HG03196 (cell line): Measurements from ENCODE around the gene KCNC3.

ENCODE experiments used
- ATAC-seq: cut with Tn5 transposase; IDR thresholded peaks from one replicate; pipeline ENCODE4 v1.9.1; 2021; ENCODE audit not compliant: unreplicated experiment

Gene KCNC3

GRCh38 chr19:50312967-50313811 lies 16.0 kb downstream of the KCNC3 start:
- ATAC-seq = no peak

- ATAC-seq = no peak
These were observed 17.2 kb downstream of the KCNC3 start for GRCh38 chr19:50311723-50312635.

- no peak for ATAC-seq
These were observed 18.3 kb downstream of the KCNC3 start for GRCh38 chr19:50310759-50311465.

DNA sequence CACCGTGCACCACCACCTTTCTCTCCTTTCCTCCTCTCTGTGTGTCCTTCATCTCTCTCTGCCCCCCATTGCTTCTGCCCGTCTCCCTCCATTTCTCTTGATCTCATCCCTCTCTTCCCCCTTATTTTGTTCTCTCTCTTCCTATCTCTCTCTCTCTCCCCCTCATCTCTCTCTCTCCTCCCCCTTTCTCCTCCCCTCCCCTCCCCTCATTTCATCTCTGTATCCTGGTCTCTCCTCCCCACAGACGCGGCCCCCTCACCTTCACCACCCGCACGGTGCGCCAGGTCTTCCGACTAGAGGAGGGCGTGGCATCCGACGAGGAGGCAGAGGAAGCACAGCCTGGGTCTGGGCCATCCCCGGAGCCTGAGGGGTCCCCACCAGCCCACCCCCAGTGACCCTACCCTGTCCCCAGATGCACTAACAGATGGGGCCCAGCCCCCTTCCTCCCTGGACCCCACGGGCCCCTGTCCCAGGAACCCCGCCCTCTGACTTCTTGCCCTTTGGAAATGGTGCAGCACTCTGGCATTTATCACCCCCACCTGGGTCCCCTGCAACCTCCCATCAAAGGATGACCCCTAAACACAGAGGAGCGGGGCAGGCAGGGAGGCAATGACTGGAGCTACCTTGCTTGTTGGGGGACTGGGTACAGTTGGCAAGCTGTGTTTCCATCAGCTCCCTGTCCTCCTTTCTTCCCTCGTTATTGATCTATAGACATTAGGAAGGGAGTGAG lies 19.6 kb downstream of the KCNC3 start:
- no peak for ATAC-seq

GRCh38 chr19:50308991-50309390 lies 20.2 kb downstream of the KCNC3 start:
- no peak for ATAC-seq

GRCh38 chr19:50303558-50303957 lies 25.6 kb downstream of the KCNC3 start:
- no peak for ATAC-seq

DNA sequence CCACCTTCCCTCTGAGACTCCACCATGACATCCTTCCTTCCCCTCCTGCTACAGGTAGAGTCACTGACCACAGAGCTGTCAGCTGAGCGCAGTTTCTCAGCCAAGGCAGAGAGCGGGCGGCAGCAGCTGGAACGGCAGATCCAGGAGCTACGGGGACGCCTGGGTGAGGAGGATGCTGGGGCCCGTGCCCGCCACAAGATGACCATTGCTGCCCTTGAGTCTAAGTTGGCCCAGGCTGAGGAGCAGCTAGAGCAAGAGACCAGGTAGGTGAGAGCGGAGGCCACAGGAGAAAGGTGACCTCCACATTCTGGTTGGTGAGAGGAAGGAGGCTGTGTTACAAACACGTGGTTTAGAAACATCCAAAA lies 27.6 kb downstream of the KCNC3 start:
- no peak for ATAC-seq

GRCh38 chr19:50300814-50301606 lies 28.2 kb downstream of the KCNC3 start:
- ATAC-seq = no peak

- no peak for ATAC-seq
These were observed 29.1 kb downstream of the KCNC3 start for GRCh38 chr19:50300051-50300450.

- no peak for ATAC-seq
These were observed 35.7 kb downstream of the KCNC3 start for GRCh38 chr19:50293263-50294004.

DNA sequence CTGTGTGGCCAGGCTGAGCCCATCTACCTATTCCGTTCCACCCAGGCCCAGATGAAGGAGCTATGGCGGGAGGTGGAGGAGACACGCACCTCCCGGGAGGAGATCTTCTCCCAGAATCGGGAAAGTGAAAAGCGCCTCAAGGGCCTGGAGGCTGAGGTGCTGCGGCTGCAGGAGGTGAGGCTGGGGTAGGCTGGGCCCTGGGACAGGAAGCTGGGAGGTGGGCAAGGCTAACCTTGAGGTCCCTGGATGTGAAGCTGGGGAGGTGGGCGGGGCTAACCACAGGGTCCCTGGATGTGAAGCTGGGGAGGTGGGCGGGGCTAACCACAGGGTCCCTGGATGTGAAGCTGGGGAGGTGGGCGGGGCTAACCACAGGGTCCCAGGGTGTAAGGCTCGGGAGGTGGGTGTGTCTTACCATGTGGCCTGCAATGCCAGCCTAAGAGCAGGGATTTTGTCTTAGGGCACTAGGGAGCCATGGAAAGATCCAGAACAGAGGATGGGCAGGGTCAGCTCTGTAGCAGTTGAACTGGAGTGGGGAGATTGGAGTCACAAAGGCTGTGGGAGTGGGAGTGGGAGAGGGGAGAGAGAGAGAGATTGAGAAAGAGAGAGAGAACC lies 36.9 kb downstream of the KCNC3 start:
- no peak for ATAC-seq

- ATAC-seq = no peak
These were observed 38.4 kb downstream of the KCNC3 start for GRCh38 chr19:50290775-50291174.

- ATAC-seq = no peak
These were observed 39.2 kb downstream of the KCNC3 start for GRCh38 chr19:50290011-50290410.

DNA sequence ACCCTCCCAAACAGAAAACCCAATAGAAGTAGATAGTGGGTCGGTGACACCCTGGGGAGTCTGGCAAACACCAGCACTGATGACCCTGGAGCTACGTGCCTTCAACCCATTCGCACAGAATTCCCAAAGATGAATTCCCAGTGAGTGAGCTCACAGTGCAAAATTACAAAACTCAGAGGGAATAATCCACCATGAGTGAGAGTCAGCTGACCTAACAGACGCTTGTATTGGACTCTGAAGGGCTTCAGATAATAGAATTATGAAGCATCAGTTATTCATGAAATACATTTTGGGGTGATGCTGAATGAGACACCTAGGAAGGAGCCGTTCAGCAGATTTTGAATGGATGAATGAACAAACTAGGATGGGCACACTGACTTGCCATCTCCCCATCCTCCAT lies 40.2 kb downstream of the KCNC3 start:
- no peak for ATAC-seq

GRCh38 chr19:50287331-50287730 lies 41.8 kb downstream of the KCNC3 start:
- no peak for ATAC-seq

GRCh38 chr19:50286443-50286842 lies 42.7 kb downstream of the KCNC3 start:
- ATAC-seq = no peak

DNA sequence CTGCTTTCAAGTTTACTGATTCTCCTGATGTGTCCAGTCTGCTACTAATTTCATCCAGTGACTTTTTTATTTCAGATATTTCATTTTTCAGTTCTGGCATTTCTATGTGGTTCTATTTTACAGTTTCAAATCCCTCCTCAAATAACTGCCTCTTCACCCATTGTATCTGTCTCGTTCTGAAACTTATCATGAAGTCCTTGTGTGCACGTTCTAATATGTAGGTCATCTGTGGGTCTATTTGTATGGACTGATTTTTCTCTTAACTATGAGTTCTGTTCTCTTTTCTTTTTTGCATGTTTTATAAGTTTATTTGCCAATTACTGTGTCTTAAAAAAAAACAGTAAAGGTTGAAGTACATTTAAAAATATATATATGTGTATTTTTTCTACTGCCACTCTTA lies 43.3 kb downstream of the KCNC3 start:
- ATAC-seq = no peak

- no peak for ATAC-seq
These were observed 47.7 kb downstream of the KCNC3 start for GRCh38 chr19:50281491-50281890.

DNA sequence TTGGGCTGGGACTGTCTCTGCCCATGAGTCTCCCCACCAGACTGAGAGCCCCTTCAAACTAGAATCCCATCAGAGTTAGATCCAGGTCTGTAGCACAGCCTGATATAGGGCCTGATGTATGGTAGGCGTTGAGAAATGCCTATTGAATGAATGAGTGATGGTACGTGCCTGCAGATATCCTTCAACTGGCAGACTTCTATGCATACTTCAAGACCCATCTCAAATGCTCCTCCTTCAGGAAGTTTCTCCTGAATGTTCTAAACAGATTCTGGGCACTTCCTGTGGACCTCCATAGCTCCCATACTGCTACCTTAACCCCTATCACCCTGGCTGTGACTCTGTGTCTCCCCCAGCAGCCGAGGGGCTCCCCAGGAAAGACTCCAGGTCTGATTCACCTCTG lies 48.2 kb downstream of the KCNC3 start:
- ATAC-seq = no peak
